Middle frontal gyrus (tissue), 1 donor: ENCODE measurements around the gene TMEM208.

Experiments used
- DNase-seq: peaks from one replicate; pipeline ENCODE4 v3.0.0-alpha.2; 2015; ENCODE audit warnings: low spot score; ENCODE audit errors: extremely low spot score

TMEM208 gene

DNA sequence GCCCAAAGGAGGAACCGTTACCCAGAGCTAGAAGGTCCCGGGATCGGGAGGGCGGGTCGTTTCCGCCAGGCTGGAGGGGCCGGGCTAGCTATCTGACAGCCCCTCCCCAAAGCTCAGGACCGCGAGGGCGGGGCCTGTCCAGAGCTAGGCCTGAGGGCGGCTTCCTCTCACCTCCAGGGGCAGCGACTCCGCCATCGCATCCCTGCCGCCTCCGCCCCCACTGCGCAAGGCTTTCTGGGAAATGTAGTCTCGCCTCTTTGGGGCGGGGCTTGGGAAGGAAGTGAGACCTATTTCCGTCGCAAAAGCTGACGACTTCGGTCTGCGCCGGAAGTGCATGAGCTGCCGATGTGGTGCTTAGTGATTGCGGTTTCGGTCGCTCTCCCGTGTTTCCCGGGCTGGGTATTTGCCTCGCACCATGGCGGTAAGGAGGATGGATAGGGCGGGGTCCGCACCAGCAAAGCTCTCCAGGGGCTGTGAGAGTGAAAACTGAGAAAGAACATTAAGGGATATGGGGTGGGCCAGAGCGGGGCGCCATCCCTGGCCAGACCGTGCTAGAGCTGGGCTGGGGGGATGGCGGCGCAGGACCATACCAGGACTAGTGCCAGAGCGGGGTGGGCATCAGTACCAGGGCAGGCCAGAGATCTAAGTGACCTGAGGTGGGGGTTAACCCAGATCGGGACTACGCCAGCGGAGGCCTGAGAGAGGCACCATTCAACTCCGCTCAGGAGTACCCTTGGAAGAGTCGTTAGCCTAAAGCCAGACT is at the start of gene TMEM208:
Gene TMEM208 (plus strand): TSS at position 327 of the 763 bp plus-strand sequence. CDS start 89 bp downstream, at position 416.
- peak; percentile 98 for DNase-seq

GRCh38 chr16:67177743-67178699 is 48.9 kb upstream of the TMEM208 start:
- no peak for DNase-seq

- no peak for DNase-seq
Observed at GRCh38 chr16:67179421-67180080, 47.4 kb upstream of the TMEM208 start.

DNA sequence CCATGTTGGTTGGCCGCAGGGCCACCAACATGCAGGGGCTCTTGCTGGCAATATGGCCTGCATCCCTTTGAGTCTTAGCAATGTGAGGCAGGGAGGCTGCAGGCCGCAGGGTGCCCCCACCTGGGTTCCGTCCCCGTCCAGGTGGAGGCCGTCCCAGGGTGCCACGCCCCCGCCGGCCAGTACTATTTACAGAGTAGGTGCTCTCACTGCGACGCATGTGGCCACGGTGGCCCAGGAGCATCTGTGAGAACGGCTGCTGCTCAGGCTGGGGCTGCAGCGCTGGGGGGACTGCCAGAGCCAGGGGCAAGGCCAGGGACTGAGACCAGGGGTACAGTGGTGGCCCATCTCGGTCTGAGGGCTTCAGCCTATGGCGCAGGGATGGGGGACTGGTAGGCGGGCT is 46.8 kb upstream of the TMEM208 start:
- no peak for DNase-seq

GRCh38 chr16:67181346-67181745 is 45.6 kb upstream of the TMEM208 start:
- DNase-seq = no peak

DNA sequence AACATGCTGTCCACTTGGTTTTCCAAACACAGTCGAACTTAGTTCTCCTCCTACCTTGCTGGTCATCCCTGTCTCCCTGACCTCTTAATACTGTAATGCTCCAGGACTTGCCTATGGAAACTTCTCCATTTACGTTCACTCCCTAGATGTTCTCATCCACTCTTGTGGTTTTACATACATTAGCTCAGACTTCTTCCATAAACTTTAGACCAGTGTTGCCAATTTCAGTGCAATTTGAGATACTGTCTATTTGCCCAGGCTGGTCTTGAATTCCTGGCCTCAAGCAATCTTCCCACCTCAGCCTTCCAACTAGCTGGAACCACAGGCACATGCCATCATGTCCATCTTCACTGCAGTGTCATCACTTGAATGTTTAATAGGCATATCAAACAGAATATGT is 44.6 kb upstream of the TMEM208 start:
- DNase-seq = no peak

GRCh38 chr16:67183284-67183626 is 43.7 kb upstream of the TMEM208 start:
- DNase-seq = no peak

GRCh38 chr16:67183627-67184452 is 43.1 kb upstream of the TMEM208 start, which contains the start of gene MATCAP1:
Gene MATCAP1, minus strand, starts transcription at chr16:67183963. Its CDS starts 3,353 bp downstream, at chr16:67180610.
- peak; percentile 88 for DNase-seq

DNA sequence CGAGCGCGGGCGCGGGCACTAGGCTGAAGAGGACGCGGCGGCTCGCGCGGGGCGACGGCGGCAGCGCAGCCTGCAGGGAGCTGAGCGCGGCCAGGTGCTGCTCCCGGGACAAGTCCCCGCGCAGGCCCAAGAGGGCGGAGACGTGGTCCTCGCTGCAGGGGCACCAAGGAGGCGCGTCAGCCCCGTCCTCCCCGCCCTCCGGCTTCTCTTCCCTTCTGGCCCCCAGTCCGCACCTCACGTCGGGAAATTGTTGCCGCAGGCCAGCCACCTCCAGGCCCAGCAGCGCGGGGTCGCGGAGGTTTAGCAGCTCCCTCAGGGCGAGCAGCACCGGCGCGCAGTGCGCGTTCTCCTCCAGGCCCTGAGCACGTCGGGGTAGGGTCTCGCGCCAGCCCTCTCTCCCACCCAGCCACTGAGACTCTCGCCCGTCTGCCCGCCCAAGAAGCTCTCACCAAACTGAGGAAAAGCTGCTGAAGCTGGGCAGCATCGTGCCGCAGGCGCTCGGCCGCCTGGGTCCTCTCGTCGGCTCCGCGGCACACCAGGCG is 42.4 kb upstream of the TMEM208 start:
- no peak for DNase-seq

DNA sequence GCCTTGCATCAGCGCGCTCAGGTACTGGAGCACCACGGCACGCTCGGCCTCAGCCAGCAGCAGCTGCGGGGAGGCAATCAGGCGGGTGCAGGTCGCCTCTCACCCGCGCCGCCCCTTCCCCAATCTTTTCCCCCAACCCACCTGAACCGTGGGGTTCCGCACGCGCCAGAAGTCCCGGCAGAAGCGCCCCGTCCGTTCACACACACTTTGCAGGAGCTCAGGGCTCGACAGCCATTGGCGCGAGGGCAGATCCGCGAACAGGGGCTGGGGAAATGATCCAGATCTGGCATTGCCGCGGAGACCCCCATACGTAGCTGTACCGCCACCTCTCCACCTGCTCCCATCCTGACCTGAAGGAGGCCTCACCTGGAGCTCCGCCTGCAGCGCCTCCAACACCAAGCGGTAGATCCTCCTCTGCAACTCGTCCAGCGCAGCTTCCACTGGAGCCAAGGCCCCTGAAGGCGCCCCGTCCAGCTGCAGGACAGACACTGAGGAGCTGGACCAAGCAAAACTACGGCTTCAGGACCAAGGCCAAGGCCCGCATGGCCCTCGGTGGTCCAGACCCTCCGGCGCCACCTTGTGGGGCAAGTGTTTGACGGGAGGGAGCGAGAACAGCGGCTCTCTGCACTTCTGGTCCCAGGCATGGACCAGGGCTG is 41.8 kb upstream of the TMEM208 start:
- DNase-seq = no peak

DNA sequence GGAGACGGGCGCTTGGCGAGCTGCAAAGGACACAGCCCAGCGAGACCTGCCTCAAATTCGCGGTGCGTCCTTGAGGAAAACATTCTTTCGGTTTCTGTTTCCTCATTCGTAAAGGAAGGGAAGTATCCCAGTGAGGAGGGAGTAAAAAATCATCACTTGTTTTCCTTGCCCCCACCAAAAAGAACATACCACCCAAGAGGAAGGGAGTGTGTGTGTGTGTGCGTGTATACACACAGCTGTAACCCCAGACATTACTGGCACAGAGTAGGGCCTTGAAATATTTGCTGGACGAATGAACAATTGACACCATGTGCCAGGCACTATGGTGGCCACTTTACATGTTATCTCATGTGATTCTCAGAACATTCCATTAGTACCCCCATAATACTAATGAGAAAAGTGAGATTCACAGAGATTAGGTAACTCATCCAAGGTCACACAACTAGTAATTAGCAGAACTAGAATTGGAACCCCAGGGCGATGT is 41.2 kb upstream of the TMEM208 start:
- DNase-seq = no peak

GRCh38 chr16:67186550-67186950 is 40.4 kb upstream of the TMEM208 start:
- DNase-seq = no peak

- no peak for DNase-seq
Observed at GRCh38 chr16:67187175-67187890, 39.6 kb upstream of the TMEM208 start.

DNA sequence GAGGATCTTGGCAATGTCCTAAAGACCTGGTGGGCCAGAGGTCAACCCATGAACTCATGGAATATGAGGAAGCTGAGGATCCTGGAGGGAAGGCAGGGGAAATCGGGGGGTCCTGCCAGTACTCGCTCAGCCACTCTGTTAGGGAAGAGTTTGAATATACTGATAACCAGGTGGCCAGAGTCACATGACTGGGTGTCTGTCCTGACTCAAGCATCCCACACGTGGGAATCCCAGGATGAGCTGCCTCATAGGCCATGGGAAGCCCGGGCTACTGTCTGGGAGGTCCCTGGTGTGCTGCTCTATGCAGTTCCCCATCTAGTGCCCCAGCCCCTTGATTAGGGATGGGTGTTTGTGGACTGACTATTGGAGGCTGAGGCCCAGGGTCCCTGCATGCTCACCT is 38.6 kb upstream of the TMEM208 start:
- no peak for DNase-seq

DNA sequence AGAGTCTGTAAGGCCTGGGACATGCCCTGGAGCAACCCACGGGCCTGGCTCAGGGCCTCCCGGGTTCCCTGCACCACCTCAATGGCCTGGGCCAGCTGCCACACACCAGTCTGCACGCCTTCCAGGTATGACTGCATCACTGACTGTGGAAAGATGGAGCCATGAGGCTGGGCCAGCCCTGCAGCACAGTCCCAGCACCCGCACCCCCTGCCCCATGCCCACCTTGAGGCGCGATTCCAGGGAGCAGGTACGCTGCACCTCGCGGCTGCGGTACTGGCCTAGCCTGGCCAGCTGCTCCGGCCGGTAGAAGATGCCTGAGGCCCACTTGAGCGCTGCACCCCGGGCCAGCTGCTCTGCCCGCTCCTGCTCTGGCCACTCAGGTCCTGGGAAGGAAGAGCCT is 38.1 kb upstream of the TMEM208 start:
- DNase-seq = no peak

GRCh38 chr16:67190041-67190440 is 36.9 kb upstream of the TMEM208 start, which contains the start of gene EXOC3L1:
Gene EXOC3L1, minus strand, starts transcription at chr16:67190136. Its CDS starts 460 bp downstream, at chr16:67189676.
- no peak for DNase-seq

DNA sequence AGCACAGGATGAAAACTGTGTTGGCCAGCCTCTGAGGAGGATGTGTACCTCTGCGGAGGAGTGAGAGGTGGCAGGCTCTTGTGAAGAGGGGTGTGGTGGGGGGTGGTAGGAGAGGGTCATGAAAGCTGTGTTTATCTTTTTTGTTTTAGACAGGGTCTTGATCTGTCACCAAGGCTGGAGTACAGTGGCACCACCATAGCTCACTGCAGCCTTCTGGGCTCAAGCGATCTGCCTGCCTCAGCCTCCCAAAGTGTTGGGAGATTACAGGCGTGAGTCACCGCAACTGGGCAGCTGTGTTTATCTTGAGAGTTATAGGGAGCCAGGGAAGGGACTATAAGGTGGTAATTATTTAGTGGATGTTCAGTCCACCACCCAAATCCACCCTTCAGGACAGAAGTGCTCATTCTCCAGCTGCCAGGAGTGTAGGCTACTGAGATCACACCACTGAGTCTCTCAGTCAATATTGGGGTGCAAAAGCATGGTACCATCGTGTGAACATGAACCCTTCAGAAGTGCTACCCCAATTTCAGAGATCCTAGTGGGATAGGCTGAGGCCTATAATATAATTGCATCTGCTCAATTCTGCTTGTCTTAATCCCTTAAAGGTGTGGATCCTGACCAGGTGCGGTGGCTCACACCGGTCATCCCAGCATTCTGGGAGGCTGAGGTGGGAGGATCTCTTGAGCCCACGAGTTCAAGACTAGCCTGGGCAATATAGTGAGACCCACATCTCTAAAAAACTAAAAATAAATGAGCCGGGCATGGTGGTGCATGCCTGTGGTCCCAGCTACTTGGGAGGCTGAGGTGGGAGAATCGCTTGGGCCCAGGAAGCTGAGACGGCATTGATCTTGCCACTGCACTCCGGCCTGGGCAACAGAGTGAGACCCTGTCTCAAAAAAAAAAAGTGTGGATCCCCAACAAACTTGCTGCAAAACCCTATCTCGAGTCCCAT is 36.2 kb upstream of the TMEM208 start:
- no peak for DNase-seq

GRCh38 chr16:67191411-67191994 is 35.4 kb upstream of the TMEM208 start:
- DNase-seq = no peak
